Measurements from ENCODE around the gene TMEM225. TPM values are rescaled to one million over a fixed set of nuclear protein-coding genes. Genes with fewer than 3 reads are reported as not detected.

Gene TMEM225
- total RNA-seq, 2 experiments from 2014 or later = not detected

GRCh38 chr11:123833095-123833494, 52.4 kb downstream of the TMEM225 start:
- H3K9me2 ChIP-seq (ENCODE audit: insufficient read depth, low read length) = no peaks in the 10 kb centered on the region
- H3K36me3 ChIP-seq (ENCODE audit: insufficient read depth, low read length) = no peaks in the 10 kb centered on the region
- H2AFZ ChIP-seq (ENCODE audit: low read length) = no peak overlapping the region
- no peak overlapping the region for H3K4me3 ChIP-seq (ENCODE audit: low read depth, low read length, poor library complexity, severe bottlenecking)
- H4K20me1 ChIP-seq (ENCODE audit: insufficient read depth, low read length) = no peaks in the 10 kb centered on the region
- intact Hi-C loops (cut with micrococcal nuclease; ENCODE audit: unreplicated experiment) = no loop called here
- BruUV-seq (replicated peaks) = no TSS peak
- no peak overlapping the region for H3K4me2 ChIP-seq (ENCODE audit: low read length)
- CTCF ChIA-PET (ENCODE audit: unreplicated experiment) = no interaction called here
- no peaks in the 10 kb centered on the region for H3K4me1 ChIP-seq (ENCODE audit: insufficient read depth, low read length, poor library complexity, severe bottlenecking)
- H3K27ac ChIP-seq (ENCODE audit: low read depth, low read length, poor library complexity, severe bottlenecking) = no peak overlapping the region
- POLR2A ChIA-PET = no interaction called here
- no peaks in the 10 kb centered on the region for H3K79me2 ChIP-seq (ENCODE audit: insufficient read depth, low read depth, low read length)
- no peaks in the 10 kb centered on the region for H3K9me3 ChIP-seq (ENCODE audit: low read length)
- TF ChIP-seq EZH2phosphoT487 (IDR thresholded peaks at IDR 0.05; ENCODE audit: borderline replicate concordance, low read depth, low read length) (no peak), CTCF (conservative IDR thresholded peaks at IDR 0.05; ENCODE audit: low read length) (no peak)
- no peak for DNase-seq (ENCODE audit: low spot score)

Other genes with a start within 250 kb of the TMEM225 start
- gene SCN3B, start 231.0 kb downstream of the TMEM225 start, total RNA-seq (2014; rRNA removed; shearing (Covaris generic)) = not detected in 2 replicates
- not detected in 2 replicates for gene SCN3B, start 231.0 kb downstream of the TMEM225 start, total RNA-seq (2022)
- 15.9 and 19.6 TPM in 2 replicates for gene ZNF202, start 144.0 kb downstream of the TMEM225 start, total RNA-seq (2014; rRNA removed; shearing (Covaris generic))
- 15.5 and 16.7 TPM in 2 replicates for gene ZNF202, start 144.0 kb downstream of the TMEM225 start, total RNA-seq (2022)
- gene OR6X1, start 131.2 kb downstream of the TMEM225 start, total RNA-seq (2014; rRNA removed; shearing (Covaris generic)) = not detected in 2 replicates
- not detected in 2 replicates for gene OR6X1, start 131.2 kb downstream of the TMEM225 start, total RNA-seq (2022)
- gene OR6M1, start 79.3 kb downstream of the TMEM225 start, total RNA-seq (2014; rRNA removed; shearing (Covaris generic)) = not detected in 2 replicates
- not detected in 2 replicates for gene OR6M1, start 79.3 kb downstream of the TMEM225 start, total RNA-seq (2022)
- not detected in 2 replicates for gene OR8D4, start 16.5 kb upstream of the TMEM225 start, total RNA-seq (2014; rRNA removed; shearing (Covaris generic))
- gene OR8D4, start 16.5 kb upstream of the TMEM225 start, total RNA-seq (2022) = not detected in 2 replicates
- not detected in 2 replicates for gene OR4D5, start 53.9 kb upstream of the TMEM225 start, total RNA-seq (2014; rRNA removed; shearing (Covaris generic))
- gene OR4D5, start 53.9 kb upstream of the TMEM225 start, total RNA-seq (2022) = not detected in 2 replicates
- gene OR6T1, start 58.2 kb upstream of the TMEM225 start, total RNA-seq (2014; rRNA removed; shearing (Covaris generic)) = not detected in 2 replicates
- gene OR6T1, start 58.2 kb upstream of the TMEM225 start, total RNA-seq (2022) = not detected in 2 replicates
- not detected in 2 replicates for gene OR10S1, start 92.1 kb upstream of the TMEM225 start, total RNA-seq (2014; rRNA removed; shearing (Covaris generic))
- gene OR10S1, start 92.1 kb upstream of the TMEM225 start, total RNA-seq (2022) = not detected in 2 replicates
- not detected in 2 replicates for gene OR10G6, start 109.5 kb upstream of the TMEM225 start, total RNA-seq (2014; rRNA removed; shearing (Covaris generic))
- not detected in 2 replicates for gene OR10G6, start 109.5 kb upstream of the TMEM225 start, total RNA-seq (2022)
- not detected in 2 replicates for gene OR10G4, start 127.3 kb upstream of the TMEM225 start, total RNA-seq (2014; rRNA removed; shearing (Covaris generic))
- gene OR10G4, start 127.3 kb upstream of the TMEM225 start, total RNA-seq (2022) = not detected in 2 replicates
- not detected in 2 replicates for gene OR10G9, start 137.3 kb upstream of the TMEM225 start, total RNA-seq (2014; rRNA removed; shearing (Covaris generic))
- not detected in 2 replicates for gene OR10G9, start 137.3 kb upstream of the TMEM225 start, total RNA-seq (2022)
- gene OR10G8, start 141.1 kb upstream of the TMEM225 start, total RNA-seq (2014; rRNA removed; shearing (Covaris generic)) = not detected in 2 replicates
- gene OR10G8, start 141.1 kb upstream of the TMEM225 start, total RNA-seq (2022) = not detected in 2 replicates
- gene OR10G7, start 155.7 kb upstream of the TMEM225 start, total RNA-seq (2014; rRNA removed; shearing (Covaris generic)) = not detected in 2 replicates
- not detected in 2 replicates for gene OR10G7, start 155.7 kb upstream of the TMEM225 start, total RNA-seq (2022)
- gene VWA5A, start 229.8 kb upstream of the TMEM225 start, total RNA-seq (2014; rRNA removed; shearing (Covaris generic)) = 0.38 and 0.44 TPM in 2 replicates
- gene VWA5A, start 229.8 kb upstream of the TMEM225 start, total RNA-seq (2022) = 1.8 and 2.1 TPM in 2 replicates